Measurements from ENCODE around the gene HIVEP2. TPM values are rescaled to one million over a fixed set of nuclear protein-coding genes. Genes with fewer than 3 reads are reported as not detected.

HIVEP2 gene
- polyA plus RNA-seq, 3 donors, result 0.16 to 1.4 (median 0.64) TPM

DNA sequence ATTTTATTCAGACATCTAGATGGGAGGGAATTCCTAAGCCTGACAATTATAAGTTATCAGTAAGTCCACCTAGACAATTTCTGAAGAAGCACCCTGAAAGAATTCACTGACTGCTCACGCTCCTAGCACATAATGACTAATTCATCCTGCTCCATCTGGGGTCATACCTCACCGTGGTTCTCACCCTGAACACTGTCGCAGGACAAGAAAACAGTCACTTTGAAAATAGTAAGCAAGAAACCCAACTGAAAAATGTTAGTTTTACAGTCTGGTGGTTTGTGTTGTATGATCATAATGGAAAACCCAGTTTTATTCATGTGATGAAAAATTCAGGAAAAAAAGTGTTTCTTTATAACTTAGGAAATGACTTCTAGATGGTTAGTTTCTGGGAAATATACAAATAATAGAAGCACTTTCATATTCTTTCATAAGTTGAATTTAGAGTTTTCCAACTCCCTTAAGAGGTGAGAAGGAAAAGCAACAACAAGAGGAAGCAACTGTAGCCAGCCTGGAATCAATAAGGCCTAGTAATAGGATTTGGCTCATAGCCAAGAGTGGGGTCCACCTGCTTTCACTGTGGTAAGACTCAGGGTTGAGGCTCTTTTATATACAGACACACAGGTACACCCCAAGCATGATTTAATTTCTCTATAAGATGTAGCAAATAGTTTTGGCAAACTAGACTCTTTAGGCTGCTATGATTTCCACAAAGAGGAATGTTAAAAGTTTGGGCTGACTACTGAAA, 94.1 kb downstream of the HIVEP2 start:
- Histone ChIP-seq H3K79me2 (ENCODE audit: insufficient read depth, low read length) (no peaks in the 10 kb centered on the region), H3K27me3 (ENCODE audit: control insufficient read depth in 2 of 2, insufficient read depth in 2 of 2, low read length in 2 of 2) (no peaks in the 10 kb centered on the region), H4K20me1 (ENCODE audit: insufficient read depth, low read length) (peaks cover 2% of the 10 kb centered on the region), H3K36me3 (replicated peaks in 1 of 2; ENCODE audit: control insufficient read depth in 1 of 2, insufficient read depth in 2 of 2, low read length in 2 of 2) (no peaks in the 10 kb centered on the region), H3K4me1 (ENCODE audit: control insufficient read depth in 1 of 2, insufficient read depth in 2 of 2, low read length in 2 of 2) (peaks cover 7% of the 10 kb centered on the region in 2 donors), H3K9ac (ENCODE audit: insufficient read depth, low read length, poor library complexity, severe bottlenecking) (no peak overlapping the region), H3K4me3 (replicated peaks in 1 of 3; ENCODE audit: low read depth in 2 of 3, low read length in 3 of 3) (no peak overlapping the region), H3K4me2 (replicated peaks; ENCODE audit: extremely low read depth, low read length, poor library complexity, severe bottlenecking) (no peak overlapping the region), H3K27ac (ENCODE audit: low read depth in 1 of 2, low read length in 2 of 2) (no peak overlapping the region), H3K9me3 (replicated peaks in 1 of 2; ENCODE audit: control insufficient read depth in 1 of 2, insufficient read depth in 1 of 2, low read length in 2 of 2) (no peaks in the 10 kb centered on the region), H2AFZ (ENCODE audit: insufficient read depth, low read depth, low read length, poor library complexity, severe bottlenecking) (no peak overlapping the region)
- Mint-ChIP-seq H3K4me1 (peaks cover 19% of the 10 kb centered on the region), H3K36me3 (peaks cover 0 to 3% of the 10 kb centered on the region in 2 donors), H3K27me3 (ENCODE audit: low read depth in 3 of 3) (peaks cover 0 to 1% (median 0%) of the 10 kb centered on the region in 3 donors), H3K27ac (no peak overlapping the region), H3K4me3 (no peak overlapping the region), H3K9me3 (peaks cover 0 to 2% (median 0%) of the 10 kb centered on the region in 7 donors)
- no peak for DNase-seq
- TF ChIP-seq, protein P1, sequence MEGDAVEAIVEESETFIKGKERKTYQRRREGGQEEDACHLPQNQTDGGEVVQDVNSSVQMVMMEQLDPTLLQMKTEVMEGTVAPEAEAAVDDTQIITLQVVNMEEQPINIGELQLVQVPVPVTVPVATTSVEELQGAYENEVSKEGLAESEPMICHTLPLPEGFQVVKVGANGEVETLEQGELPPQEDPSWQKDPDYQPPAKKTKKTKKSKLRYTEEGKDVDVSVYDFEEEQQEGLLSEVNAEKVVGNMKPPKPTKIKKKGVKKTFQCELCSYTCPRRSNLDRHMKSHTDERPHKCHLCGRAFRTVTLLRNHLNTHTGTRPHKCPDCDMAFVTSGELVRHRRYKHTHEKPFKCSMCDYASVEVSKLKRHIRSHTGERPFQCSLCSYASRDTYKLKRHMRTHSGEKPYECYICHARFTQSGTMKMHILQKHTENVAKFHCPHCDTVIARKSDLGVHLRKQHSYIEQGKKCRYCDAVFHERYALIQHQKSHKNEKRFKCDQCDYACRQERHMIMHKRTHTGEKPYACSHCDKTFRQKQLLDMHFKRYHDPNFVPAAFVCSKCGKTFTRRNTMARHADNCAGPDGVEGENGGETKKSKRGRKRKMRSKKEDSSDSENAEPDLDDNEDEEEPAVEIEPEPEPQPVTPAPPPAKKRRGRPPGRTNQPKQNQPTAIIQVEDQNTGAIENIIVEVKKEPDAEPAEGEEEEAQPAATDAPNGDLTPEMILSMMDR (IDR thresholded peaks at IDR 0.05), result no peak
- intact Hi-C loops (cut with micrococcal nuclease), result no loop called here
- WGBS (ENCODE audit: insufficient coverage), result 100% methylated on average over 1 of the region's 3 CpGs

GRCh38 chr6:142848976-142849375, 96.0 kb downstream of the HIVEP2 start:
- no peak overlapping the region for H2AFZ ChIP-seq (ENCODE audit: insufficient read depth, low read depth, low read length, poor library complexity, severe bottlenecking)
- no peak overlapping the region for H3K4me3 ChIP-seq (replicated peaks in 1 of 3; ENCODE audit: low read depth in 2 of 3, low read length in 3 of 3)
- H3K4me2 ChIP-seq (replicated peaks; ENCODE audit: extremely low read depth, low read length, poor library complexity, severe bottlenecking), result no peak overlapping the region
- no peaks in the 10 kb centered on the region for H3K36me3 ChIP-seq (replicated peaks in 1 of 2; ENCODE audit: control insufficient read depth in 1 of 2, insufficient read depth in 2 of 2, low read length in 2 of 2)
- intact Hi-C loops (cut with micrococcal nuclease), result no loop called here
- 39% methylated on average over 3 of the region's 3 CpGs for WGBS (ENCODE audit: insufficient coverage)
- no peaks in the 10 kb centered on the region for H3K79me2 ChIP-seq (ENCODE audit: insufficient read depth, low read length)
- H3K4me1 ChIP-seq (ENCODE audit: control insufficient read depth in 1 of 2, insufficient read depth in 2 of 2, low read length in 2 of 2), result peaks cover 6 to 16% of the 10 kb centered on the region in 2 donors
- no peak overlapping the region for H3K27ac ChIP-seq (ENCODE audit: low read depth in 1 of 2, low read length in 2 of 2)
- Mint-ChIP-seq H3K4me3 (no peak overlapping the region), H3K4me1 (peaks cover 28% of the 10 kb centered on the region), H3K9me3 (peaks cover 0 to 2% (median 0%) of the 10 kb centered on the region in 7 donors), H3K27ac (no peak overlapping the region), H3K27me3 (ENCODE audit: low read depth in 3 of 3) (peaks cover 0 to 1% (median 0%) of the 10 kb centered on the region in 3 donors), H3K36me3 (peaks cover 0 to 3% of the 10 kb centered on the region in 2 donors)
- no peaks in the 10 kb centered on the region for H3K27me3 ChIP-seq (ENCODE audit: control insufficient read depth in 2 of 2, insufficient read depth in 2 of 2, low read length in 2 of 2)
- no peak overlapping the region for H3K9ac ChIP-seq (ENCODE audit: insufficient read depth, low read length, poor library complexity, severe bottlenecking)
- no peaks in the 10 kb centered on the region for H3K9me3 ChIP-seq (replicated peaks in 1 of 2; ENCODE audit: control insufficient read depth in 1 of 2, insufficient read depth in 1 of 2, low read length in 2 of 2)
- H4K20me1 ChIP-seq (ENCODE audit: insufficient read depth, low read length), result peaks cover 8% of the 10 kb centered on the region
- TF ChIP-seq, protein P1 (IDR thresholded peaks at IDR 0.05), result no peak
- no peak for DNase-seq
